ENCODE measurements around the gene SOX9.

Gene SOX9

GRCh38 chr17:72145562-72145961 is 24.7 kb downstream of the SOX9 start:
- no peak for TF ChIP-seq REST (IDR thresholded peaks at IDR 0.05; ENCODE audit: insufficient read depth in 1 of 2, low read depth in 2 of 2, low read length in 2 of 2)
- no peak for TF ChIP-seq SIN3A (IDR thresholded peaks at IDR 0.05; ENCODE audit: borderline replicate concordance, insufficient read depth, low read length)
- no peak for TF ChIP-seq FOXP2 (optimal IDR thresholded peaks at IDR 0.05; ENCODE audit: borderline replicate concordance, extremely low read depth, extremely low read length, insufficient read depth)
- no peak for TF ChIP-seq POLR2AphosphoS5 (IDR thresholded peaks at IDR 0.05; ENCODE audit: low read depth, low read length)

GRCh38 chr17:72145962-72146361 is 25.1 kb downstream of the SOX9 start:
- TF ChIP-seq FOXP2 (optimal IDR thresholded peaks at IDR 0.05; ENCODE audit: borderline replicate concordance, extremely low read depth, extremely low read length, insufficient read depth), result no peak
- TF ChIP-seq SIN3A (IDR thresholded peaks at IDR 0.05; ENCODE audit: borderline replicate concordance, insufficient read depth, low read length), result no peak
- TF ChIP-seq TAF1 (IDR thresholded peaks at IDR 0.05; ENCODE audit: borderline replicate concordance, insufficient read depth, low read length), result no peak
- TF ChIP-seq POLR2AphosphoS5 (IDR thresholded peaks at IDR 0.05; ENCODE audit: low read depth, low read length), result no peak
- no peak for TF ChIP-seq REST (IDR thresholded peaks at IDR 0.05; ENCODE audit: insufficient read depth in 1 of 2, low read depth in 2 of 2, low read length in 2 of 2)

GRCh38 chr17:72146371-72146770 is 25.6 kb downstream of the SOX9 start:
- no peak for TF ChIP-seq SIN3A (IDR thresholded peaks at IDR 0.05; ENCODE audit: borderline replicate concordance, insufficient read depth, low read length)
- no peak for TF ChIP-seq POLR2AphosphoS5 (IDR thresholded peaks at IDR 0.05; ENCODE audit: low read depth, low read length)
- no peak for TF ChIP-seq TAF1 (IDR thresholded peaks at IDR 0.05; ENCODE audit: borderline replicate concordance, insufficient read depth, low read length)
- TF ChIP-seq FOXP2 (optimal IDR thresholded peaks at IDR 0.05; ENCODE audit: borderline replicate concordance, extremely low read depth, extremely low read length, insufficient read depth), result no peak
- TF ChIP-seq REST (IDR thresholded peaks at IDR 0.05; ENCODE audit: insufficient read depth in 1 of 2, low read depth in 2 of 2, low read length in 2 of 2), result no peak

- TF ChIP-seq TAF1 (IDR thresholded peaks at IDR 0.05; ENCODE audit: borderline replicate concordance, insufficient read depth, low read length) (no peak), FOXP2 (optimal IDR thresholded peaks at IDR 0.05; ENCODE audit: borderline replicate concordance, extremely low read depth, extremely low read length, insufficient read depth) (no peak), SIN3A (IDR thresholded peaks at IDR 0.05; ENCODE audit: borderline replicate concordance, insufficient read depth, low read length) (no peak), REST (IDR thresholded peaks at IDR 0.05; ENCODE audit: insufficient read depth in 1 of 2, low read depth in 2 of 2, low read length in 2 of 2) (no peak), POLR2AphosphoS5 (IDR thresholded peaks at IDR 0.05; ENCODE audit: low read depth, low read length) (no peak)
Measured at GRCh38 chr17:72150632-72151460, 30.0 kb downstream of the SOX9 start.
